H1 (cell line): ENCODE data around the gene DLEC1. TPM values are rescaled to one million over a fixed set of nuclear protein-coding genes. Genes with fewer than 3 reads are reported as not detected.

Experiments used
- CTCF ChIA-PET: fragments of 300-600 bp; sonication (Branson Sonifier 250); formaldehyde crosslinking; loops from one replicate; lab custom pipeline; 2021; ENCODE audit not compliant: partially characterized antibody; lab: Charles Lee
- POLR2A ChIA-PET: fragments of 300-600 bp; sonication (Branson Sonifier 250); formaldehyde crosslinking; loops from one replicate; lab custom pipeline; 2021; ENCODE audit warnings: inconsistent platforms; ENCODE audit not compliant: partially characterized antibody; lab: Charles Lee
- DNase-seq, 2 experiments: peaks; one replicate each; pipeline versions ENCODE4 v3.0.0 to v3.0.0-alpha.2; 2010 to 2022; ENCODE audit warnings: low spot score in 2 of 2, low read depth in 1 of 2, mixed read lengths in 1 of 2
- FAIRE-seq: peaks from 2 replicates; lab custom pipeline; 2011; peaks lifted over from hg19 to GRCh38; lab: Jason Lieb, UNC
- H2AFZ ChIP-seq: 2 replicates; pipeline ENCODE4 v1.8.1; 2012; ENCODE audit warnings: low read length, inconsistent platforms
- H2AK5ac ChIP-seq: 2 replicates; pipeline ENCODE4 v1.6.1; 2013; ENCODE audit warnings: low read depth, low read length
- H2BK120ac ChIP-seq: replicated peaks from 2 replicates; pipeline ENCODE3; 2013; ENCODE audit warnings: low read depth, low read length, inconsistent platforms
- H2BK12ac ChIP-seq: 2 replicates; pipeline ENCODE4 v1.6.1; 2013; ENCODE audit warnings: low read depth, low read length
- H2BK15ac ChIP-seq: 2 replicates; pipeline ENCODE4 v1.6.1; 2013; ENCODE audit warnings: low read length
- H2BK20ac ChIP-seq: 2 replicates; pipeline ENCODE4 v1.6.1; 2013; ENCODE audit warnings: low read length
- H2BK5ac ChIP-seq: 2 replicates; pipeline ENCODE4 v1.6.1; 2013; ENCODE audit warnings: low read depth, low read length
- H3K14ac ChIP-seq: 2 replicates; pipeline ENCODE4 v1.6.1; 2013; ENCODE audit warnings: inconsistent platforms; ENCODE audit not compliant: insufficient read length
- H3K18ac ChIP-seq: 2 replicates; pipeline ENCODE4 v1.6.1; 2013; ENCODE audit warnings: low read length; ENCODE audit errors: extremely low read depth
- H3K23ac ChIP-seq: 2 replicates; pipeline ENCODE4 v1.6.1; 2013; ENCODE audit warnings: inconsistent platforms; ENCODE audit not compliant: insufficient read length
- H3K23me2 ChIP-seq: 2 replicates; pipeline ENCODE4 v1.6.1; 2013; ENCODE audit warnings: low read depth, low read length
- H3K27ac ChIP-seq: 2 replicates; pipeline ENCODE4 v1.6.1; 2011; ENCODE audit warnings: low read depth, low read length, inconsistent platforms
- H3K27me3 ChIP-seq, 4 experiments: replicated peaks in 1 of 4; 1 replicate in 1 of 4; 2 replicates in 3 of 4; pipeline versions ENCODE4 v1.6.1 to v1.8.1; 2011 to 2013; ENCODE audit warnings: low read length in 3 of 4, mild to moderate bottlenecking in 3 of 4, inconsistent platforms in 2 of 4, mixed read lengths in 2 of 4, moderate library complexity in 1 of 4; ENCODE audit not compliant: control insufficient read depth in 3 of 4, insufficient read depth in 3 of 4; ENCODE audit errors: extremely low read depth in 1 of 4
- H3K36me3 ChIP-seq, 4 experiments: 2 replicates each; pipeline versions ENCODE4 v1.6.1 to v1.8.1; 2011 to 2013; ENCODE audit warnings: mild to moderate bottlenecking in 4 of 4, low read length in 3 of 4, moderate library complexity in 2 of 4, control low read depth in 1 of 4, inconsistent platforms in 1 of 4; ENCODE audit not compliant: insufficient read depth in 4 of 4, control insufficient read depth in 2 of 4
- H3K4ac ChIP-seq: replicated peaks from 2 replicates; pipeline ENCODE3; 2013; ENCODE audit warnings: low read length, low read depth, mixed read lengths, inconsistent platforms; ENCODE audit not compliant: insufficient read length
- H3K4me1 ChIP-seq, 4 experiments: replicated peaks in 1 of 4; 1 replicate in 1 of 4; 2 replicates in 3 of 4; pipeline versions ENCODE4 v1.6.1 to v1.8.1; 2011 to 2013; ENCODE audit warnings: low read length in 3 of 4, inconsistent platforms in 2 of 4, mixed read lengths in 1 of 4; ENCODE audit not compliant: insufficient read depth in 4 of 4, control insufficient read depth in 3 of 4
- H3K4me2 ChIP-seq, 2 experiments: 2 replicates each; pipeline versions ENCODE4 v1.6.1 to v1.8.1; 2011 to 2013; ENCODE audit warnings: low read depth in 2 of 2, low read length in 2 of 2, control low read depth in 1 of 2, inconsistent platforms in 1 of 2, mild to moderate bottlenecking in 1 of 2; ENCODE audit not compliant: insufficient read depth in 1 of 2
- H3K4me3 ChIP-seq, 4 experiments: fragments of 200-600, 300-600 bp in 1 of 4; sonication (generic), shearing (Covaris generic), sonication (Bioruptor Twin) in 1 of 4; 2 replicates each; pipeline versions ENCODE4 v1.5.1 to v1.8.1; 2011 to 2016; ENCODE audit warnings: low read length in 4 of 4, low read depth in 3 of 4, control low read depth in 2 of 4, inconsistent platforms in 2 of 4, mild to moderate bottlenecking in 2 of 4, mixed read lengths in 1 of 4, moderate library complexity in 1 of 4; ENCODE audit not compliant: insufficient read depth in 2 of 4; ENCODE audit errors: extremely low read depth in 1 of 4
- H3K56ac ChIP-seq: replicated peaks from 2 replicates; pipeline ENCODE3; 2013; ENCODE audit warnings: low read depth, mild to moderate bottlenecking, mixed read lengths, low read length, inconsistent platforms; ENCODE audit not compliant: insufficient read length
- H3K79me1 ChIP-seq: 2 replicates; pipeline ENCODE4 v1.6.1; 2013; ENCODE audit warnings: low read depth, low read length, control low read depth
- H3K79me2 ChIP-seq, 2 experiments: 2 replicates each; pipeline versions ENCODE4 v1.6.1 to v1.8.1; 2012 to 2013; ENCODE audit warnings: low read length in 2 of 2, mild to moderate bottlenecking in 2 of 2, inconsistent platforms in 1 of 2; ENCODE audit not compliant: insufficient read depth in 2 of 2, control insufficient read depth in 1 of 2
- H3K9ac ChIP-seq, 4 experiments: replicated peaks in 1 of 4; 1 replicate in 1 of 4; 2 replicates in 3 of 4; pipeline versions ENCODE4 v1.6.1 to v1.8.1; 2011 to 2013; ENCODE audit warnings: low read depth in 3 of 4, low read length in 3 of 4, control low read depth in 2 of 4, mild to moderate bottlenecking in 2 of 4, moderate library complexity in 2 of 4, inconsistent platforms in 1 of 4; ENCODE audit errors: extremely low read depth in 1 of 4
- H3K9me3 ChIP-seq, 2 experiments: 2 replicates each; pipeline versions ENCODE4 v1.6.1 to v1.8.1; 2012 to 2013; ENCODE audit warnings: mild to moderate bottlenecking in 2 of 2, moderate library complexity in 2 of 2, control low read depth in 1 of 2, inconsistent platforms in 1 of 2, low read depth in 1 of 2, low read length in 1 of 2, mixed read lengths in 1 of 2; ENCODE audit not compliant: insufficient read depth in 2 of 2
- H4K20me1 ChIP-seq, 2 experiments: replicated peaks in 1 of 2; 2 replicates each; pipeline versions ENCODE3 to v1.8.1; 2011 to 2013; ENCODE audit warnings: inconsistent platforms in 2 of 2, low read length in 2 of 2, mild to moderate bottlenecking in 1 of 2; ENCODE audit not compliant: insufficient read depth in 2 of 2, control insufficient read depth in 1 of 2
- H4K5ac ChIP-seq: 2 replicates; pipeline ENCODE4 v1.6.1; 2013; ENCODE audit warnings: low read length, low read depth, mixed read lengths, inconsistent platforms; ENCODE audit not compliant: insufficient read length
- H4K8ac ChIP-seq: 2 replicates; pipeline ENCODE4 v1.8.0; 2013; ENCODE audit warnings: mild to moderate bottlenecking, moderate library complexity, low read length, inconsistent platforms; ENCODE audit not compliant: insufficient read depth; ENCODE audit errors: extremely low read depth
- H4K91ac ChIP-seq: replicated peaks from 2 replicates; pipeline ENCODE3; 2013; ENCODE audit warnings: low read length, mixed read lengths, inconsistent platforms; ENCODE audit not compliant: insufficient read length
- ASH2L ChIP-seq: fragments of 200-600, 300-600 bp; sonication (generic); IDR thresholded peaks from one replicate; pipeline ENCODE4 v1.7.1; 2017; ENCODE audit warnings: low read length
- JUN ChIP-seq: IDR thresholded peaks from 2 replicates; pipeline ENCODE4 v1.6.1; 2011; ENCODE audit warnings: low read depth, mild to moderate bottlenecking, improper control_type of control experiment, low read length
- JUND ChIP-seq: IDR thresholded peaks from 2 replicates; pipeline ENCODE4 v1.6.1; 2011; ENCODE audit warnings: mild to moderate bottlenecking, improper control_type of control experiment, low read length
- SIN3A ChIP-seq, 2 experiments: IDR thresholded peaks in 1 of 2; conservative IDR thresholded peaks in 1 of 2; 2 replicates each; pipeline ENCODE4 v1.6.1; 2011 to 2012; ENCODE audit warnings: low read length in 2 of 2, improper control_type of control experiment in 1 of 2, low read depth in 1 of 2, mild to moderate bottlenecking in 1 of 2
- SP1 ChIP-seq: IDR thresholded peaks from 2 replicates; pipeline ENCODE4 v1.6.1; 2011; ENCODE audit warnings: low read depth, low read length
- SUZ12 ChIP-seq: fragments of 200-600 bp; sonication (generic); IDR thresholded peaks from 2 replicates; pipeline ENCODE4 v1.6.1; 2012; ENCODE audit warnings: mild to moderate bottlenecking, inconsistent platforms, low read length, moderate library complexity, mixed read lengths
- TAF1 ChIP-seq: IDR thresholded peaks from 2 replicates; pipeline ENCODE4 v1.6.1; 2011; ENCODE audit warnings: mild to moderate bottlenecking, low read depth, low read length
- WGBS, 2 experiments: shearing (Covaris generic) in 1 of 2; methylation state at CpG; one replicate each; pipeline versions ENCODE4 v1.1.6 to v1.1.7; 2013 to 2015; ENCODE audit warnings: low lambda C conversion rate in 2 of 2, mixed read lengths in 2 of 2, inconsistent platforms in 1 of 2, low coverage in 1 of 2, missing lambda C conversion rate in 1 of 2; ENCODE audit not compliant: insufficient replicate concordance in 2 of 2, insufficient coverage in 1 of 2, insufficient read length in 1 of 2; ENCODE audit errors: extremely low coverage in 1 of 2, missing lambda C conversion rate in 1 of 2; 5-methylcytosine and 5-hydroxymethylcytosine counted together
- polyA plus RNA-seq, 7 experiments: library from polyadenylated mRNA; depleted of rRNA in 3 of 7; stranded (reverse) in 5 of 7; unstranded in 2 of 7; fragments of >200 nt in 5 of 7; fragments of 200-250 nt in 2 of 7; gene quantifications; 1 replicate in 5 of 7; 2 replicates in 1 of 7; 4 replicates in 1 of 7; pipeline versions ENCODE4 v1.2.1 to v1.2.3, GENCODE V29; 2011 to 2013; ENCODE audit warnings: missing spikeins in 2 of 7, mixed read lengths in 2 of 7
- total RNA-seq: library from RNA; stranded (reverse); fragmentation: NEBNext Ultra II Directional; extraction: Animal tissue kit (Norgen Biotek cat#: 25700); gene quantifications from 2 replicates; pipeline ENCODE4 v1.2.1, GENCODE V29; 2021
- TF ChIP-seq, protein P1 (sequence below): IDR thresholded peaks from 2 replicates; pipeline ENCODE4 v1.6.1; 2011; ENCODE audit warnings: low read depth, mild to moderate bottlenecking, low read length; ENCODE audit not compliant: insufficient read depth

The DLEC1 gene
- total and polyA plus RNA-seq, 2 of the 8 experiments (the other 6 are each of a cell fraction or from before 2014, with no cell fraction given) = 0.26 to 0.76 TPM

DNA sequence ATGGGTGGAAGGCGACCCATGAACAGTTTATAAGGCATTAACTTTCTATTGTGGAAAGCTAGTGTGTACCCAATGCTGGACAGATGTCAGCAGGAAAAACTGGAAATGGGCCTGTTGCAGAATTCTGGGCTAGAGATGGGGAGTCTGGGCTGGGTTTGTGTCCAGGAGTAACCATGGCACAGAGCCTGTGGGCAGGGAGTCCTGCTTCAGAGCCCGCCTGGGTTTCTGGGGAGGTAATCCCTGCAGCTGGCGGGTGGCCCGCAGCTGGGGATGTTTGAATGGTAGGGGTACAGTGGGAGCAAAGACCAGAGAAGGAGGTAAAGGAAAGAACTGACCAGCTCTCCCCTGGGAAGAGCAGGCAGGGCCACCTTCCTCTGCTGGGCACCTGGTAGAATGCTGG lies 72.2 kb downstream of the DLEC1 start:
- no peak overlapping the region for H2BK12ac ChIP-seq
- DNase-seq (no peak), FAIRE-seq (no peak)
- no peaks in the 10 kb centered on the region for H3K23me2 ChIP-seq
- no peak overlapping the region for H4K5ac ChIP-seq
- no peaks in the 10 kb centered on the region for H3K4me1 ChIP-seq
- 90% methylated on average over 4 of the region's 4 CpGs; no CpG with 5 or more reads in 1 of the 2 experiments for WGBS, 2 experiments
- no peak overlapping the region for H3K18ac ChIP-seq
- H3K9ac ChIP-seq = no peak overlapping the region
- no peak overlapping the region for H3K14ac ChIP-seq
- no peaks in the 10 kb centered on the region for H3K27me3 ChIP-seq
- no peak overlapping the region for H3K27ac ChIP-seq
- no peak overlapping the region for H2AK5ac ChIP-seq
- ChIA-PET CTCF (interaction anchor here (0.5 to 1.7 kb wide), 3 partner anchors 9 to 191 kb away, joined by 3 to 5 read pairs (median 3); no protein-coding TSS in a partner anchor), POLR2A (interaction anchor here (1.4 kb wide), 2 partner anchors 10 to 12 kb away, joined by 3 to 4 read pairs; no protein-coding TSS in a partner anchor)
- no peaks in the 10 kb centered on the region for H3K79me1 ChIP-seq
- H2BK5ac ChIP-seq = no peak overlapping the region
- no peak overlapping the region for H4K91ac ChIP-seq
- no peaks in the 10 kb centered on the region for H3K36me3 ChIP-seq
- H3K79me2 ChIP-seq = no peaks in the 10 kb centered on the region
- H2AFZ ChIP-seq = no peak overlapping the region
- peaks cover 0 to 2% of the 10 kb centered on the region in 2 experiments for H4K20me1 ChIP-seq
- H2BK120ac ChIP-seq = no peak overlapping the region
- H4K8ac ChIP-seq = no peak overlapping the region
- H2BK20ac ChIP-seq = no peak overlapping the region
- H3K56ac ChIP-seq = no peak overlapping the region
- no peak overlapping the region for H2BK15ac ChIP-seq
- H3K4me2 ChIP-seq = no peak overlapping the region
- H3K4ac ChIP-seq = no peak overlapping the region
- H3K9me3 ChIP-seq = no peaks in the 10 kb centered on the region
- no peak overlapping the region for H3K23ac ChIP-seq
- H3K4me3 ChIP-seq = no peak overlapping the region
- TF ChIP-seq, protein P1, sequence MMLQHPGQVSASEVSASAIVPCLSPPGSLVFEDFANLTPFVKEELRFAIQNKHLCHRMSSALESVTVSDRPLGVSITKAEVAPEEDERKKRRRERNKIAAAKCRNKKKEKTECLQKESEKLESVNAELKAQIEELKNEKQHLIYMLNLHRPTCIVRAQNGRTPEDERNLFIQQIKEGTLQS = no peak
- no peak for TF ChIP-seq SIN3A (conservative IDR thresholded peaks at IDR 0.05 in 1 of 2, IDR thresholded peaks at IDR 0.05 in 1 of 2; ENCODE audit: low read depth in 1 of 2, low read length in 2 of 2)
- no peak for TF ChIP-seq SP1
- TF ChIP-seq JUN = no peak
- no peak for TF ChIP-seq TAF1
- TF ChIP-seq SUZ12 = no peak
- TF ChIP-seq ASH2L = no peak
- no peak for TF ChIP-seq JUND
